ENCODE results near the gene ENOX1.

The ENOX1 gene

DNA sequence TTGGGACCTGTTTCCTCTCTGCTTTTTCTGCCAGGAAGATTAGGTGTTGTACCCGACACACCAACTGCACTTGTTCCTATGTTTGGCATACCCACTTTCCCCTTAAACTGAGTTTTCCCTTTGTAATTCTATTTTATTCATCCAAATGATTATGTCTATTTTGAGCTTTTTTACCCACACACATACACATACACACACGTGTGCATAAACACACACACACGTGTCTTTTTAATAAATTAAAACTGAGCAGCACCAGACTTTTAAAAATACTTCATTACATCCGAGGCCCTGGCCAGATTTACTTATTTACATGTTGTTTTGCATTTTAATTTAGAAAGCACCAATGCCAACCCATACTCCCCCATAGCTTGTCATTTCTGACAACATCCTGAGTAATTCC is 413.4 kb downstream of the ENOX1 start:
- TF ChIP-seq POLR2AphosphoS5 (IDR thresholded peaks at IDR 0.05; ENCODE audit: low read depth, low read length) (no peak), TAF1 (IDR thresholded peaks at IDR 0.05; ENCODE audit: borderline replicate concordance, insufficient read depth, low read length) (no peak), SIN3A (IDR thresholded peaks at IDR 0.05; ENCODE audit: borderline replicate concordance, insufficient read depth, low read length) (no peak), FOXP2 (optimal IDR thresholded peaks at IDR 0.05; ENCODE audit: borderline replicate concordance, extremely low read depth, extremely low read length, insufficient read depth) (no peak)
- TF ChIP-seq, protein P1, sequence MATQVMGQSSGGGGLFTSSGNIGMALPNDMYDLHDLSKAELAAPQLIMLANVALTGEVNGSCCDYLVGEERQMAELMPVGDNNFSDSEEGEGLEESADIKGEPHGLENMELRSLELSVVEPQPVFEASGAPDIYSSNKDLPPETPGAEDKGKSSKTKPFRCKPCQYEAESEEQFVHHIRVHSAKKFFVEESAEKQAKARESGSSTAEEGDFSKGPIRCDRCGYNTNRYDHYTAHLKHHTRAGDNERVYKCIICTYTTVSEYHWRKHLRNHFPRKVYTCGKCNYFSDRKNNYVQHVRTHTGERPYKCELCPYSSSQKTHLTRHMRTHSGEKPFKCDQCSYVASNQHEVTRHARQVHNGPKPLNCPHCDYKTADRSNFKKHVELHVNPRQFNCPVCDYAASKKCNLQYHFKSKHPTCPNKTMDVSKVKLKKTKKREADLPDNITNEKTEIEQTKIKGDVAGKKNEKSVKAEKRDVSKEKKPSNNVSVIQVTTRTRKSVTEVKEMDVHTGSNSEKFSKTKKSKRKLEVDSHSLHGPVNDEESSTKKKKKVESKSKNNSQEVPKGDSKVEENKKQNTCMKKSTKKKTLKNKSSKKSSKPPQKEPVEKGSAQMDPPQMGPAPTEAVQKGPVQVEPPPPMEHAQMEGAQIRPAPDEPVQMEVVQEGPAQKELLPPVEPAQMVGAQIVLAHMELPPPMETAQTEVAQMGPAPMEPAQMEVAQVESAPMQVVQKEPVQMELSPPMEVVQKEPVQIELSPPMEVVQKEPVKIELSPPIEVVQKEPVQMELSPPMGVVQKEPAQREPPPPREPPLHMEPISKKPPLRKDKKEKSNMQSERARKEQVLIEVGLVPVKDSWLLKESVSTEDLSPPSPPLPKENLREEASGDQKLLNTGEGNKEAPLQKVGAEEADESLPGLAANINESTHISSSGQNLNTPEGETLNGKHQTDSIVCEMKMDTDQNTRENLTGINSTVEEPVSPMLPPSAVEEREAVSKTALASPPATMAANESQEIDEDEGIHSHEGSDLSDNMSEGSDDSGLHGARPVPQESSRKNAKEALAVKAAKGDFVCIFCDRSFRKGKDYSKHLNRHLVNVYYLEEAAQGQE (IDR thresholded peaks at IDR 0.05; ENCODE audit: insufficient read depth in 1 of 2, low read depth in 2 of 2, low read length in 2 of 2) = no peak

- TF ChIP-seq SIN3A (IDR thresholded peaks at IDR 0.05; ENCODE audit: borderline replicate concordance, insufficient read depth, low read length) (no peak), FOXP2 (optimal IDR thresholded peaks at IDR 0.05; ENCODE audit: borderline replicate concordance, extremely low read depth, extremely low read length, insufficient read depth) (no peak), POLR2AphosphoS5 (IDR thresholded peaks at IDR 0.05; ENCODE audit: low read depth, low read length) (no peak), TAF1 (IDR thresholded peaks at IDR 0.05; ENCODE audit: borderline replicate concordance, insufficient read depth, low read length) (no peak)
- TF ChIP-seq, protein P1 (IDR thresholded peaks at IDR 0.05; ENCODE audit: insufficient read depth in 1 of 2, low read depth in 2 of 2, low read length in 2 of 2) = no peak
These were observed 415.9 kb downstream of the ENOX1 start for GRCh38 chr13:43370842-43371241.

DNA sequence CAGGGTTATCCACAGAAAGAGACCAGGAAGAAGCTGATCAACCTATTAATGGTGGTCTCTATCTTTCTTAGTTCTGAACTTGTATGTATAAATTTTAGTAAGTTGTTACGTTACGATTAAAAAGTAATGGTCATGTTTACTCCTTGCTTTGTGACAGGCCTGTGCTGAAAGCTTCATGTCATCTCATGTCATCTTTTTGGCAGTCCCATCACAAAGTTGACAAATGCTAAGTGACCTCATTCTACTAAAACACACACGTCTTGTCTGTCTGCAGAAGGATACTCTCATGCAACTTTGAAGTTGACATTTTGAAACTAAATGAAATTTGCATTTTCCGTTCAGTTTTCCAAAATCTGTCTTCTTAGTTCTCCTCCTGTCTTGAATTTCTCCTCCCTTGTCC is 417.5 kb downstream of the ENOX1 start:
- TF ChIP-seq FOXP2 (optimal IDR thresholded peaks at IDR 0.05; ENCODE audit: borderline replicate concordance, extremely low read depth, extremely low read length, insufficient read depth) (no peak), TAF1 (IDR thresholded peaks at IDR 0.05; ENCODE audit: borderline replicate concordance, insufficient read depth, low read length) (no peak), SIN3A (IDR thresholded peaks at IDR 0.05; ENCODE audit: borderline replicate concordance, insufficient read depth, low read length) (no peak), POLR2AphosphoS5 (IDR thresholded peaks at IDR 0.05; ENCODE audit: low read depth, low read length) (no peak)
- TF ChIP-seq, protein P1 (IDR thresholded peaks at IDR 0.05; ENCODE audit: insufficient read depth in 1 of 2, low read depth in 2 of 2, low read length in 2 of 2) = no peak

- TF ChIP-seq TAF1 (IDR thresholded peaks at IDR 0.05; ENCODE audit: borderline replicate concordance, insufficient read depth, low read length) (no peak), SIN3A (IDR thresholded peaks at IDR 0.05; ENCODE audit: borderline replicate concordance, insufficient read depth, low read length) (no peak), POLR2AphosphoS5 (IDR thresholded peaks at IDR 0.05; ENCODE audit: low read depth, low read length) (no peak), FOXP2 (optimal IDR thresholded peaks at IDR 0.05; ENCODE audit: borderline replicate concordance, extremely low read depth, extremely low read length, insufficient read depth) (no peak)
- TF ChIP-seq, protein P1 (IDR thresholded peaks at IDR 0.05; ENCODE audit: insufficient read depth in 1 of 2, low read depth in 2 of 2, low read length in 2 of 2) = no peak
These were observed 418.8 kb downstream of the ENOX1 start for GRCh38 chr13:43368003-43368402.

- TF ChIP-seq POLR2AphosphoS5 (IDR thresholded peaks at IDR 0.05; ENCODE audit: low read depth, low read length) (no peak), TAF1 (IDR thresholded peaks at IDR 0.05; ENCODE audit: borderline replicate concordance, insufficient read depth, low read length) (no peak)
These were observed 421.8 kb downstream of the ENOX1 start for GRCh38 chr13:43365039-43365344.

All from PFSK-1 (cell line).